ENCODE data around the gene ZSCAN18. TPM values are rescaled to one million over a fixed set of nuclear protein-coding genes. Genes with fewer than 3 reads are reported as not detected.

Gene ZSCAN18
- total and polyA plus RNA-seq, 12 donors: 56.4 to 101 (median 67.7) TPM

GRCh38 chr19:58129284-58129683, 31.3 kb upstream of the ZSCAN18 start:
- H3K4me3 ChIP-seq: no peak overlapping the region
- H3K36me3 ChIP-seq: peaks cover 14 to 91% (median 79%) of the 10 kb centered on the region in 9 donors
- H3K4me1 ChIP-seq: no peaks in the 10 kb centered on the region
- DNase-seq (no peak), ATAC-seq (no peak)
- peaks cover 32 to 100% (median 100%) of the 10 kb centered on the region in 11 donors for H3K9me3 ChIP-seq
- 98 to 99% methylated on average over 3 of the region's 3 CpGs for WGBS, 2 donors
- H3K27me3 ChIP-seq: no peaks in the 10 kb centered on the region
- intact Hi-C loops (cut with DNase I): no loop called here
- no peak overlapping the region for H3K27ac ChIP-seq
- TF ChIP-seq, protein P1, sequence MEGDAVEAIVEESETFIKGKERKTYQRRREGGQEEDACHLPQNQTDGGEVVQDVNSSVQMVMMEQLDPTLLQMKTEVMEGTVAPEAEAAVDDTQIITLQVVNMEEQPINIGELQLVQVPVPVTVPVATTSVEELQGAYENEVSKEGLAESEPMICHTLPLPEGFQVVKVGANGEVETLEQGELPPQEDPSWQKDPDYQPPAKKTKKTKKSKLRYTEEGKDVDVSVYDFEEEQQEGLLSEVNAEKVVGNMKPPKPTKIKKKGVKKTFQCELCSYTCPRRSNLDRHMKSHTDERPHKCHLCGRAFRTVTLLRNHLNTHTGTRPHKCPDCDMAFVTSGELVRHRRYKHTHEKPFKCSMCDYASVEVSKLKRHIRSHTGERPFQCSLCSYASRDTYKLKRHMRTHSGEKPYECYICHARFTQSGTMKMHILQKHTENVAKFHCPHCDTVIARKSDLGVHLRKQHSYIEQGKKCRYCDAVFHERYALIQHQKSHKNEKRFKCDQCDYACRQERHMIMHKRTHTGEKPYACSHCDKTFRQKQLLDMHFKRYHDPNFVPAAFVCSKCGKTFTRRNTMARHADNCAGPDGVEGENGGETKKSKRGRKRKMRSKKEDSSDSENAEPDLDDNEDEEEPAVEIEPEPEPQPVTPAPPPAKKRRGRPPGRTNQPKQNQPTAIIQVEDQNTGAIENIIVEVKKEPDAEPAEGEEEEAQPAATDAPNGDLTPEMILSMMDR (IDR thresholded peaks at IDR 0.05): no peak

DNA sequence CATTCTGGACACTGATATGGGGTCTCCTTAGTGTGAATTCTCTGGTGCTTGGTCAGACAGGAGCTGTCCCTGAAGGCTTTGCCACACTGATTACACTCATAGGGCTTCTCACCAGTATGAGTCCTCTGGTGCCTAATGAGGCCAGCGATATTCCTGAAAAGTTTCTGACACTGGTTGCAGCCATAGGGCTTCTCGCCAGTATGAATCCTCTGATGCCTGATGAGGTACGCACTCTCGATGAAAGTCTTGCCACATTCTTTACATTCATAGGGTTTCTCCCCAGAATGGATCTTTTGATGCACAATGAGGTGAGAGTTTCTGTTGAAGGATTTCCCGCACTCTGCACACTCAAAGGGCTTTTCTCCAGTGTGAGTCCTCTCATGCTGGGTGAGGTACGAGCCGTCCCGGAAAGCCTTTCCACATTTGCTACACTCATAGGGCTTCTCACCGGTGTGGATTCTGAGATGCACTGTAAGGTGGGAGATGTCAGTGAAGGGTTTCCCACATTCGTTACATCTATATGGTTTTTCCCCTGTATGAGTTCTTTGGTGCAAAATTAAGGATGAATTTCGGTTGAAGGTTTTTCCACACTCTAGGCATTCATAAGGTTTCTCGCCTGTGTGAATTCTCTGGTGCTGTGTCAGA, 30.1 kb upstream of the ZSCAN18 start:
- no peaks in the 10 kb centered on the region for H3K4me1 ChIP-seq
- H3K36me3 ChIP-seq: peaks cover 14 to 82% (median 68%) of the 10 kb centered on the region in 9 donors
- intact Hi-C loops (cut with DNase I): no loop called here
- DNase-seq: no peak
- no peak for ATAC-seq
- 98% methylated on average over 12 of the region's 12 CpGs for WGBS, 2 donors
- no peak overlapping the region for H3K4me3 ChIP-seq
- H3K27me3 ChIP-seq: no peaks in the 10 kb centered on the region
- TF ChIP-seq, protein P1 (IDR thresholded peaks at IDR 0.05): no peak
- H3K9me3 ChIP-seq: peaks cover 29 to 100% (median 100%) of the 10 kb centered on the region in 11 donors
- no peak overlapping the region for H3K27ac ChIP-seq

- TF ChIP-seq, protein P1 (IDR thresholded peaks at IDR 0.05): no peak
- Histone ChIP-seq H3K4me1 (no peaks in the 10 kb centered on the region), H3K27me3 (peaks cover 0 to 4% (median 0%) of the 10 kb centered on the region in 7 donors), H3K9me3 (peaks cover 16 to 100% (median 96%) of the 10 kb centered on the region in 11 donors), H3K4me3 (no peak overlapping the region), H3K36me3 (peaks cover 2 to 34% (median 20%) of the 10 kb centered on the region in 9 donors), H3K27ac (no peak overlapping the region)
- intact Hi-C loops (cut with DNase I): no loop called here
- ATAC-seq: no peak
- WGBS, 2 donors: 65 to 71% methylated on average over 5 of the region's 5 CpGs
- no peak for DNase-seq
Observed at GRCh38 chr19:58123354-58123753, 25.3 kb upstream of the ZSCAN18 start.

GRCh38 chr19:58118979-58119733, 21.1 kb upstream of the ZSCAN18 start:
- H3K4me3 ChIP-seq: no peak overlapping the region
- H3K27me3 ChIP-seq: peaks cover 0 to 16% (median 6%) of the 10 kb centered on the region in 7 donors
- H3K36me3 ChIP-seq: peaks cover 0 to 8% (median 0%) of the 10 kb centered on the region in 9 donors
- ATAC-seq (no peak), DNase-seq (no peak)
- H3K9me3 ChIP-seq: peaks cover 0 to 100% (median 89%) of the 10 kb centered on the region in 11 donors
- no peak overlapping the region for H3K27ac ChIP-seq
- TF ChIP-seq, protein P1 (IDR thresholded peaks at IDR 0.05): no peak
- intact Hi-C loops (cut with DNase I): no loop called here
- H3K4me1 ChIP-seq: no peaks in the 10 kb centered on the region
- WGBS, 2 donors: 83 to 85% methylated on average over 5 of the region's 5 CpGs

All from heart right ventricle (tissue), 16 donors.